HFFc6 (cell line): Measurements from ENCODE around the gene RBCK1. TPM values are rescaled to one million over a fixed set of nuclear protein-coding genes. Genes with fewer than 3 reads are reported as not detected.
A peak's percentile ranks its signal among the peaks of the same experiment; 100 is the strongest.
"Not testable (repeated sequence)": the region's sequence is repeated elsewhere in the genome, so short reads cannot be mapped to it uniquely, and the experiment has no call there.

Source experiments
- DNase-seq: peaks from one replicate; pipeline ENCODE4 v3.0.0-alpha.2; 2018
- H3K27ac Mint-ChIP-seq: 2 replicates; pipeline ENCODE4 v1.8.0; 2020; ENCODE audit warnings: mild to moderate bottlenecking, mixed read lengths
- H3K27me3 Mint-ChIP-seq: 2 replicates; pipeline ENCODE4 v1.8.0; 2021; ENCODE audit warnings: mild to moderate bottlenecking, moderate library complexity, mixed read lengths; ENCODE audit not compliant: insufficient read depth
- H3K36me3 Mint-ChIP-seq: 2 replicates; pipeline ENCODE4 v1.8.0; 2021; ENCODE audit warnings: low read depth, mixed read lengths
- H3K4me1 Mint-ChIP-seq: 2 replicates; pipeline ENCODE4 v1.8.0; 2020; ENCODE audit warnings: low read depth, mixed read lengths
- H3K4me3 Mint-ChIP-seq: 2 replicates; pipeline ENCODE4 v1.8.0; 2020; ENCODE audit warnings: mild to moderate bottlenecking, moderate library complexity, mixed read lengths
- H3K9me3 Mint-ChIP-seq: 2 replicates; pipeline ENCODE4 v1.8.0; 2020; ENCODE audit warnings: mild to moderate bottlenecking, mixed read lengths
- total RNA-seq, 6 experiments: library from RNA; stranded (reverse); fragmentation: NEBNext Ultra II Directional; extraction: Animal tissue kit (Norgen Biotek cat#: 25700); gene quantifications; 2 replicates in 1 of 6; 3 replicates in 5 of 6; pipeline ENCODE4 v1.2.3, GENCODE V29; 2021
- TF ChIP-seq, protein P1 (sequence below): fragments of 200-600 bp; sonication (generic); IDR thresholded peaks from 2 replicates; pipeline ENCODE4 v1.5.0; 2021; ENCODE audit warnings: antibody characterized with exemption, mild to moderate bottlenecking

Gene RBCK1
- total RNA-seq, 6 experiments from 2014 or later = 76.4 to 84.1 (median 77.2) TPM

DNA sequence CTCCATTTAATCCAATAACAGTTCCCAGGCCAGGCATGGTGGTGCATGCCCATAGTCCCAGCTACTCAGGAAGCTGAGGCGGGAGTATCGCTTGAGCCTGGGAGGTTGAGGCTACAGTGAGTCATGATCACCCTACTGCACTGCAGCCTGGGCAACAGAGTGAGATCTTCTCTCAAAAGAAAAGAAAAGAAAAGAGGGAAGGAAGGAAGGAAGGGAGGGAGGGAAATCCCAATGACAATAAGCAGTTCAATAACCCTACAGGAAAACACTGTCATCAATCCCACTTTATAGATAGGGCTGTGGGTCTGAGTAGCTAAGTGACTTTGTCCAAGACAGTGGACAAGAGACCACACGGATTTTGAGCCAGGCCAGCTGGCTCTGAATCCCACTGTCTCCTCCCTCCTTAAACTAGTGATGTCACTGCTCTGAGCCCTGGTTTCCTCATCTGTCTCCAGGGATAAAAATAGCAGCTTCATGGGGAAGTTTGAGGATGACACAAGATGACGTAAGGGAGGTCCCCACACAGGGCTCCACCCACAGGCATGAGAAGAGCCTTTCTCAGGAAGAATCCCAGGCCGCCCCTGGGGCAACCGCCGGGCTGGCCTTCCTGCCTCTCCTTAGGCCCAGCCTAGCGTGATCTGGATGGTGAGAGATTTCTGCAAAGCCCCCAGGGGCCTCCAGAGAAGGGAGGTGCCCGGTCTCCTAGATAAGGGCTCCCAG, 34.8 kb upstream of the RBCK1 start:
- Mint-ChIP-seq H3K27ac (peak overlapping the region; percentile 87; the same call in 1 of the 2 replicates), H3K36me3 (no peaks in the 10 kb centered on the region), H3K4me3 (no peak overlapping the region), H3K9me3 (no peaks in the 10 kb centered on the region), H3K27me3 (peaks cover 2% of the 10 kb centered on the region), H3K4me1 (peaks cover 48% of the 10 kb centered on the region)
- TF ChIP-seq, protein P1, sequence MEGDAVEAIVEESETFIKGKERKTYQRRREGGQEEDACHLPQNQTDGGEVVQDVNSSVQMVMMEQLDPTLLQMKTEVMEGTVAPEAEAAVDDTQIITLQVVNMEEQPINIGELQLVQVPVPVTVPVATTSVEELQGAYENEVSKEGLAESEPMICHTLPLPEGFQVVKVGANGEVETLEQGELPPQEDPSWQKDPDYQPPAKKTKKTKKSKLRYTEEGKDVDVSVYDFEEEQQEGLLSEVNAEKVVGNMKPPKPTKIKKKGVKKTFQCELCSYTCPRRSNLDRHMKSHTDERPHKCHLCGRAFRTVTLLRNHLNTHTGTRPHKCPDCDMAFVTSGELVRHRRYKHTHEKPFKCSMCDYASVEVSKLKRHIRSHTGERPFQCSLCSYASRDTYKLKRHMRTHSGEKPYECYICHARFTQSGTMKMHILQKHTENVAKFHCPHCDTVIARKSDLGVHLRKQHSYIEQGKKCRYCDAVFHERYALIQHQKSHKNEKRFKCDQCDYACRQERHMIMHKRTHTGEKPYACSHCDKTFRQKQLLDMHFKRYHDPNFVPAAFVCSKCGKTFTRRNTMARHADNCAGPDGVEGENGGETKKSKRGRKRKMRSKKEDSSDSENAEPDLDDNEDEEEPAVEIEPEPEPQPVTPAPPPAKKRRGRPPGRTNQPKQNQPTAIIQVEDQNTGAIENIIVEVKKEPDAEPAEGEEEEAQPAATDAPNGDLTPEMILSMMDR = no peak
- peak; percentile 68 for DNase-seq

DNA sequence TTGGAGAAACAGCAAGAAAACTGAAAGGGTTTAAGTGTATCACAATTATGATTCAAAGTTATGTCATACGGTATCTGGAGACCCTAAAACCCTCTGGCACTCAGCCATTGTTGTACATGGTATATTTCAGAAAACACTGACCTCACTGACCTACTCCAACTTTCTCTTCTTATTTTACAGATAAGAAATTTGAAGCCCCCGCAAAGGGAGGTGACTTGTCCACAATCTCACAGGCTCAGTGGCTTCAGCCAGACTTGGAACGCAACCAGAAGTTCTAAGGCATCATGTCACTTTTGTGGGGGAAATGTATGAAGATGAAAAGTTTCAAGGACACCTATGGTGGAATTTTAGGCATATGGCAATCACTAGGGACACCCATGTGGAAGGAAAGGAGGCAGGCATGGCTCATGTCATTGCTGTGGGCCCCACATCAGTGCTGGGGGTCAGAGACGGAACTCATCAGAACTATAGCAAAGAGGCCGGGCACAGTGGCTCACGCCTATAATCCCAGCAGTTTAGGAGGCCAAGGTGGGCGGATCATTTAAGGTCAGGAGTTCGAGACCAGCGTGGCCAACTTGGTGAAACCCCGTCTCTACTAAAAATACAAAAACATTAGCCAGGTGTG, 32.7 kb upstream of the RBCK1 start:
- no peaks in the 10 kb centered on the region for H3K36me3 Mint-ChIP-seq
- TF ChIP-seq, protein P1 = no peak
- no peaks in the 10 kb centered on the region for H3K9me3 Mint-ChIP-seq
- peaks cover 2% of the 10 kb centered on the region for H3K27me3 Mint-ChIP-seq
- H3K4me1 Mint-ChIP-seq = peaks cover 38% of the 10 kb centered on the region
- no peak for DNase-seq
- H3K27ac Mint-ChIP-seq = no peak overlapping the region; the same call in 1 of the 2 replicates
- H3K4me3 Mint-ChIP-seq = no peak overlapping the region

GRCh38 chr20:376089-376488, 32.0 kb upstream of the RBCK1 start:
- peaks cover 31% of the 10 kb centered on the region for H3K4me1 Mint-ChIP-seq

GRCh38 chr20:376750-377149, 31.3 kb upstream of the RBCK1 start:
- TF ChIP-seq, protein P1 = no peak
- no peaks in the 10 kb centered on the region for H3K9me3 Mint-ChIP-seq
- H3K27me3 Mint-ChIP-seq = peaks cover 2% of the 10 kb centered on the region
- no peak overlapping the region; the same call in 1 of the 2 replicates for H3K27ac Mint-ChIP-seq
- DNase-seq = no peak
- H3K4me3 Mint-ChIP-seq = no peak overlapping the region
- no peaks in the 10 kb centered on the region for H3K36me3 Mint-ChIP-seq
- peaks cover 24% of the 10 kb centered on the region for H3K4me1 Mint-ChIP-seq

More at GRCh38 chr20:376089-376488, 32.0 kb upstream of the RBCK1 start:
- Mint-ChIP-seq H3K36me3 (no peaks in the 10 kb centered on the region), H3K27ac (no peak overlapping the region), H3K27me3 (peaks cover 2% of the 10 kb centered on the region), H3K9me3 (no peaks in the 10 kb centered on the region), H3K4me3 (no peak overlapping the region)
- TF ChIP-seq, protein P1 = no peak
- no peak for DNase-seq

DNA sequence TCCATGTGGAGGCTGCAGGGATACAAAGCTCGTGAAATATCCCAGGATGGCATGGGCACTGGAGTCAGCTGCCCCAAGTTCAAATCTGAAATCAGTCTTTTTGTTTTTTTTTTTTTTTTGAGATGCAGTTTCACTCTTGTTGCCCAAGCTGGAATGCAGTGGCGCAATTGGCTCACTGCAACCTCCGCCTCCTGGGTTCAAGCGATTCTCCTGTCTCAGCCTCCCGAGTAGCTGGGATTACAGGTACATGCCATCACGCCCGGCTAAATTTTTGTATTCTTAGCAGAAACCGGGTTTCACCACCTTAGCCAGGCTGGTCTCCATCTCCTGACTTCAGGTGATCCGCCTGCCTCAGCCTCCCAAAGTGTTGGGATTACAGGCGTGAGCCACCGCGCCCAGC, 30.5 kb upstream of the RBCK1 start:
- H3K27ac Mint-ChIP-seq, H3K36me3 Mint-ChIP-seq, H3K9me3 Mint-ChIP-seq, DNase-seq, H3K27me3 Mint-ChIP-seq, H3K4me3 Mint-ChIP-seq: not testable (repeated sequence)
- H3K4me1 Mint-ChIP-seq = peaks cover 22% of the 10 kb centered on the region

GRCh38 chr20:378961-379336, 29.1 kb upstream of the RBCK1 start:
- H3K9me3 Mint-ChIP-seq = no peaks in the 10 kb centered on the region
- H3K27ac Mint-ChIP-seq = no peak overlapping the region
- H3K4me1 Mint-ChIP-seq = peaks cover 18% of the 10 kb centered on the region
- no peak for DNase-seq
- peaks cover 2% of the 10 kb centered on the region for H3K27me3 Mint-ChIP-seq
- no peaks in the 10 kb centered on the region for H3K36me3 Mint-ChIP-seq
- no peak overlapping the region for H3K4me3 Mint-ChIP-seq
- TF ChIP-seq, protein P1 = no peak
